ENCODE data around the gene MPL.

MPL gene

GRCh38 chr1:43302721-43303470, 34.7 kb upstream of the MPL start:
- Mint-ChIP-seq H3K4me1 (ENCODE audit: low read depth) (peaks cover 14% of the 10 kb centered on the region), H3K27ac (no peak overlapping the region), H3K9me3 (no peaks in the 10 kb centered on the region), H3K36me3 (ENCODE audit: low read depth) (no peaks in the 10 kb centered on the region), H3K4me3 (no peak overlapping the region), H3K27me3 (peaks cover 4% of the 10 kb centered on the region)
- intact Hi-C loops (cut with micrococcal nuclease) = no loop called here

GRCh38 chr1:43303471-43304313, 33.9 kb upstream of the MPL start:
- intact Hi-C loops (cut with micrococcal nuclease) = no loop called here
- Mint-ChIP-seq H3K36me3 (ENCODE audit: low read depth) (no peaks in the 10 kb centered on the region), H3K27me3 (peaks cover 4% of the 10 kb centered on the region), H3K27ac (no peak overlapping the region), H3K9me3 (no peaks in the 10 kb centered on the region), H3K4me1 (ENCODE audit: low read depth) (peaks cover 14% of the 10 kb centered on the region), H3K4me3 (no peak overlapping the region)

- Mint-ChIP-seq H3K27me3 (peaks cover 4% of the 10 kb centered on the region), H3K4me1 (ENCODE audit: low read depth) (peaks cover 14% of the 10 kb centered on the region), H3K27ac (no peak overlapping the region), H3K36me3 (ENCODE audit: low read depth) (no peaks in the 10 kb centered on the region), H3K9me3 (no peaks in the 10 kb centered on the region), H3K4me3 (no peak overlapping the region)
- intact Hi-C loops (cut with micrococcal nuclease) = no loop called here
These were observed 33.3 kb upstream of the MPL start for GRCh38 chr1:43304314-43304681.

- intact Hi-C loops (cut with micrococcal nuclease) = no loop called here
- peaks cover 14% of the 10 kb centered on the region for H3K4me1 Mint-ChIP-seq (ENCODE audit: low read depth)
These were observed 32.8 kb upstream of the MPL start for GRCh38 chr1:43304771-43305300.

GRCh38 chr1:43305461-43305860, 32.2 kb upstream of the MPL start:
- no peaks in the 10 kb centered on the region for H3K9me3 Mint-ChIP-seq
- H3K4me3 Mint-ChIP-seq = no peak overlapping the region
- intact Hi-C loops (cut with micrococcal nuclease) = no loop called here
- H3K36me3 Mint-ChIP-seq (ENCODE audit: low read depth) = no peaks in the 10 kb centered on the region
- peaks cover 4% of the 10 kb centered on the region for H3K27me3 Mint-ChIP-seq
- peaks cover 14% of the 10 kb centered on the region for H3K4me1 Mint-ChIP-seq (ENCODE audit: low read depth)
- H3K27ac Mint-ChIP-seq = no peak overlapping the region

More at GRCh38 chr1:43304771-43305300, 32.8 kb upstream of the MPL start:
- Mint-ChIP-seq H3K4me3 (no peak overlapping the region), H3K36me3 (ENCODE audit: low read depth) (no peaks in the 10 kb centered on the region), H3K27ac (no peak overlapping the region), H3K9me3 (no peaks in the 10 kb centered on the region), H3K27me3 (peaks cover 4% of the 10 kb centered on the region)

- no peaks in the 10 kb centered on the region for H3K36me3 Mint-ChIP-seq (ENCODE audit: low read depth)
- H3K27me3 Mint-ChIP-seq = peaks cover 4% of the 10 kb centered on the region
- H3K9me3 Mint-ChIP-seq = no peaks in the 10 kb centered on the region
- H3K27ac Mint-ChIP-seq = peak overlapping the region; percentile 5
- intact Hi-C loops (cut with micrococcal nuclease) = no loop called here
- peaks cover 7% of the 10 kb centered on the region for H3K4me1 Mint-ChIP-seq (ENCODE audit: low read depth)
- H3K4me3 Mint-ChIP-seq = no peak overlapping the region
These were observed 31.5 kb upstream of the MPL start for GRCh38 chr1:43305926-43306687.

- intact Hi-C loops (cut with micrococcal nuclease) = no loop called here
- no peaks in the 10 kb centered on the region for H3K36me3 Mint-ChIP-seq (ENCODE audit: low read depth)
- peaks cover 4% of the 10 kb centered on the region for H3K27me3 Mint-ChIP-seq
- H3K27ac Mint-ChIP-seq = no peak overlapping the region
- no peaks in the 10 kb centered on the region for H3K9me3 Mint-ChIP-seq
- no peak overlapping the region for H3K4me3 Mint-ChIP-seq
- peaks cover 7% of the 10 kb centered on the region for H3K4me1 Mint-ChIP-seq (ENCODE audit: low read depth)
These were observed 30.7 kb upstream of the MPL start for GRCh38 chr1:43306688-43307457.

- H3K36me3 Mint-ChIP-seq (ENCODE audit: low read depth) = no peaks in the 10 kb centered on the region
- no peaks in the 10 kb centered on the region for H3K9me3 Mint-ChIP-seq
- intact Hi-C loops (cut with micrococcal nuclease) = no loop called here
- no peak overlapping the region for H3K27ac Mint-ChIP-seq
- H3K4me1 Mint-ChIP-seq (ENCODE audit: low read depth) = peaks cover 11% of the 10 kb centered on the region
- no peak overlapping the region for H3K4me3 Mint-ChIP-seq
- H3K27me3 Mint-ChIP-seq = no peaks in the 10 kb centered on the region
These were observed 30.0 kb upstream of the MPL start for GRCh38 chr1:43307458-43308158.

GRCh38 chr1:43308635-43309404, 28.8 kb upstream of the MPL start:
- Mint-ChIP-seq H3K27me3 (no peaks in the 10 kb centered on the region), H3K4me1 (ENCODE audit: low read depth) (peaks cover 15% of the 10 kb centered on the region), H3K9me3 (no peaks in the 10 kb centered on the region), H3K36me3 (ENCODE audit: low read depth) (no peaks in the 10 kb centered on the region), H3K27ac (no peak overlapping the region), H3K4me3 (no peak overlapping the region)
- intact Hi-C loops (cut with micrococcal nuclease) = no loop called here

GRCh38 chr1:43309405-43310025, 28.1 kb upstream of the MPL start:
- intact Hi-C loops (cut with micrococcal nuclease) = no loop called here
- H3K4me3 Mint-ChIP-seq = no peak overlapping the region
- H3K27ac Mint-ChIP-seq = no peak overlapping the region
- H3K4me1 Mint-ChIP-seq (ENCODE audit: low read depth) = peaks cover 15% of the 10 kb centered on the region
- no peaks in the 10 kb centered on the region for H3K9me3 Mint-ChIP-seq
- H3K27me3 Mint-ChIP-seq = no peaks in the 10 kb centered on the region
- H3K36me3 Mint-ChIP-seq (ENCODE audit: low read depth) = no peaks in the 10 kb centered on the region

GRCh38 chr1:43311521-43311920, 26.1 kb upstream of the MPL start:
- Mint-ChIP-seq H3K27me3 (no peaks in the 10 kb centered on the region), H3K27ac (no peak overlapping the region), H3K36me3 (ENCODE audit: low read depth) (no peaks in the 10 kb centered on the region), H3K9me3 (no peaks in the 10 kb centered on the region), H3K4me3 (no peak overlapping the region), H3K4me1 (ENCODE audit: low read depth) (peaks cover 21% of the 10 kb centered on the region)
- intact Hi-C loops (cut with micrococcal nuclease) = no loop called here

GRCh38 chr1:43312212-43312623, 25.4 kb upstream of the MPL start:
- Mint-ChIP-seq H3K9me3 (no peaks in the 10 kb centered on the region), H3K36me3 (ENCODE audit: low read depth) (no peaks in the 10 kb centered on the region), H3K4me3 (no peak overlapping the region), H3K4me1 (ENCODE audit: low read depth) (peaks cover 28% of the 10 kb centered on the region), H3K27ac (no peak overlapping the region), H3K27me3 (no peaks in the 10 kb centered on the region)
- intact Hi-C loops (cut with micrococcal nuclease) = no loop called here
